Vagina (tissue), 2 donors: ENCODE measurements around the gene LRRFIP1. TPM values are rescaled to one million over a fixed set of nuclear protein-coding genes. Genes with fewer than 3 reads are reported as not detected.

Source experiments
- DNase-seq, 2 donors: peaks; one replicate each; pipeline ENCODE4 v3.0.0-alpha.2; 2017; ENCODE audit errors: extremely low spot score in 2 of 2
- H3K27ac ChIP-seq: fragments of 200-600 bp; sonication (generic); one replicate; pipeline ENCODE4 v1.5.1; 2019
- H3K27me3 ChIP-seq: fragments of 200-600 bp; sonication (generic); one replicate; pipeline ENCODE4 v1.5.1; 2019
- H3K36me3 ChIP-seq, 2 donors: fragments of 200-600 bp; sonication (generic); one replicate each; pipeline ENCODE4 v1.5.1; 2017 to 2019
- H3K4me1 ChIP-seq: fragments of 200-600 bp; sonication (generic); one replicate; pipeline ENCODE4 v1.5.1; 2019
- H3K4me3 ChIP-seq, 2 donors: fragments of 200-600 bp; sonication (generic); 1 replicate in 1 of 2; 2 replicates in 1 of 2; pipeline ENCODE4 v1.5.1; 2016 to 2019
- H3K9me3 ChIP-seq: fragments of 200-600 bp; sonication (generic); one replicate; pipeline ENCODE4 v1.5.1; 2019
- POLR2A ChIP-seq, 2 donors: fragments of 450-650 bp; IDR thresholded peaks; one replicate each; pipeline ENCODE4 v1.6.1; 2017; ENCODE audit warnings: antibody characterized with exemption in 2 of 2, mild to moderate bottlenecking in 2 of 2, moderate library complexity in 2 of 2
- POLR2AphosphoS5 ChIP-seq, 2 donors: sonication (generic); formaldehyde crosslinking; IDR thresholded peaks; one replicate each; pipeline ENCODE4 v1.9.0; 2017; ENCODE audit warnings: antibody characterized with exemption in 2 of 2, mild to moderate bottlenecking in 2 of 2, low read depth in 1 of 2; ENCODE audit not compliant: insufficient read depth in 1 of 2
- intact Hi-C: fragments of 100-400 bp; cut with DNase I; formaldehyde crosslinking; loops from one replicate; pipeline ENCODE4 v1.15.1; 2023
- total RNA-seq: library from RNA; depleted of rRNA; stranded (reverse); fragments of >200 nt; gene quantifications from one replicate; pipeline ENCODE4 v1.2.3, GENCODE V29; 2016
- TF ChIP-seq, protein P1 (sequence below), 3 experiments: fragments of 450-650 bp in 2 of 3; fragments of 200-600 bp in 1 of 3; sonication (generic) in 1 of 3; IDR thresholded peaks; one replicate each; pipeline ENCODE4 v1.5.1; 2017 to 2019; ENCODE audit warnings: antibody characterized with exemption in 3 of 3, mild to moderate bottlenecking in 2 of 3, moderate library complexity in 2 of 3

Gene LRRFIP1
- total RNA-seq, 1 donor from 2014 or later, result 132 TPM

DNA sequence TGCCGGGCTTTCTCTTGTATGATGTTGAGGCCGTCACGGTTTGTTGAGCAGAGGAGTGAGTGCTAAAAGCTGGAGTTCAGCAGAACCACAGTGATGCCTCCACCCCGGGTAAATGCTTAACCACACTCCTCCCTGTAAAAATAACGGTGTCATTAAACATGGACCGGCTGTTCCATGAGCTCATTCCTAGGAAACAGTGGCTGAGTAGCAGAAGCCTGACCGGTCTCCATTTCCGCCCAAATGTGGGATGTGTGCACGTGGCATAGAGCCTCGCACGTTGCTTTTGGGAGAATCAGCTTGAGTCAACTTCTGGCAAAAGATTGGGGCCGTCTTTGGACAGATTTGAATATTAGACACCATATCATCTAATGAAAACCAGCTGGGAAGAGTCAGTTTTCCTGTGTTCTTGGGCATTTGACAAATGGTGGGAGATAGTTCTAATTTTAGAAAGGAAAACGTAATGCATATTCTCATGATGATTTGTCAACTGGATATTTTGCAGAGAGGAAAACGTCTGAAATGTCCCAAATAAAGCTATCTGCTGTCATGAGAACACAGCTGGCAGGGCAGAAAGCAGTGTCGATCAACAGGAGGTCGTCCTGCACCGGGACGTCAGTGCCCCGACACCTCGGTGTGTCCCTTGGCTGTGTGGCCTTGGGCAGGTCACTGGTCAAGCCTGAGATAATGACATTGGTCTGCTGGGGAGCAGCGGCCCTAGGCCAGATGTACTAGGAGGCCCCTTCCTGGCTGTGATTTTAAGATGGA is 42.4 kb downstream of the LRRFIP1 start:
- Histone ChIP-seq H3K4me1 (peaks cover 39% of the 10 kb centered on the region), H3K9me3 (no peaks in the 10 kb centered on the region), H3K36me3 (no peaks in the 10 kb centered on the region), H3K4me3 (peak overlapping the region in 1 of 2 donors; percentile 4), H3K27me3 (no peaks in the 10 kb centered on the region), H3K27ac (peak overlapping the region; percentile 90)
- DNase-seq, result no peak
- intact Hi-C loops, result no loop called here
- peak; percentile 85 to 88 for TF ChIP-seq POLR2AphosphoS5 (IDR thresholded peaks at IDR 0.05; ENCODE audit: insufficient read depth in 1 of 2, low read depth in 1 of 2)
- no peak for TF ChIP-seq POLR2A (IDR thresholded peaks at IDR 0.05)

DNA sequence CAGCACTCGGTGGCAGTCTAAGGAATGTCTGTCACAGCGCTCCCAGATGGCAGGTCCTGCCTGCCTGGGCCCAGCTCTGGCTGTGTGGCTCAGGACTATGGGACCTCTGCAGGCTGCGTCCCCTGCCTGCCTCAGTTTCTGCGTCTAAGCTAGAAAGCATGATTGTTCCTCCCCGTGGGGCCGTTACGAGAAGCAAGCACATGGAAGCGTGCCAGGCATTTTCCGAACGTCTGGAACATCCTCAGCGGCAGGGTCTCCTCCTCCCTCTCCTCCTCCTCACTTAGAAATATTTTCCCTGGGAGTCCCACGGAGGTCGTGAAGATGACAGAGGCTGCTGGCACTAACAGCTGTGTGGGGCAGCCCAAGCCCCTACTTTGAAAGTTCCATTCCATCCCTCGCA is 43.3 kb downstream of the LRRFIP1 start:
- DNase-seq, result no peak
- peak overlapping the region; percentile 90 for H3K27ac ChIP-seq
- H3K27me3 ChIP-seq, result no peaks in the 10 kb centered on the region
- intact Hi-C loops, result no loop called here
- H3K4me1 ChIP-seq, result peaks cover 48% of the 10 kb centered on the region
- TF ChIP-seq, protein P1, sequence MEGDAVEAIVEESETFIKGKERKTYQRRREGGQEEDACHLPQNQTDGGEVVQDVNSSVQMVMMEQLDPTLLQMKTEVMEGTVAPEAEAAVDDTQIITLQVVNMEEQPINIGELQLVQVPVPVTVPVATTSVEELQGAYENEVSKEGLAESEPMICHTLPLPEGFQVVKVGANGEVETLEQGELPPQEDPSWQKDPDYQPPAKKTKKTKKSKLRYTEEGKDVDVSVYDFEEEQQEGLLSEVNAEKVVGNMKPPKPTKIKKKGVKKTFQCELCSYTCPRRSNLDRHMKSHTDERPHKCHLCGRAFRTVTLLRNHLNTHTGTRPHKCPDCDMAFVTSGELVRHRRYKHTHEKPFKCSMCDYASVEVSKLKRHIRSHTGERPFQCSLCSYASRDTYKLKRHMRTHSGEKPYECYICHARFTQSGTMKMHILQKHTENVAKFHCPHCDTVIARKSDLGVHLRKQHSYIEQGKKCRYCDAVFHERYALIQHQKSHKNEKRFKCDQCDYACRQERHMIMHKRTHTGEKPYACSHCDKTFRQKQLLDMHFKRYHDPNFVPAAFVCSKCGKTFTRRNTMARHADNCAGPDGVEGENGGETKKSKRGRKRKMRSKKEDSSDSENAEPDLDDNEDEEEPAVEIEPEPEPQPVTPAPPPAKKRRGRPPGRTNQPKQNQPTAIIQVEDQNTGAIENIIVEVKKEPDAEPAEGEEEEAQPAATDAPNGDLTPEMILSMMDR (IDR thresholded peaks at IDR 0.05), result no peak
- no peaks in the 10 kb centered on the region for H3K9me3 ChIP-seq
- H3K36me3 ChIP-seq, result no peaks in the 10 kb centered on the region
- peak overlapping the region in 1 of 2 donors; percentile 4 for H3K4me3 ChIP-seq

DNA sequence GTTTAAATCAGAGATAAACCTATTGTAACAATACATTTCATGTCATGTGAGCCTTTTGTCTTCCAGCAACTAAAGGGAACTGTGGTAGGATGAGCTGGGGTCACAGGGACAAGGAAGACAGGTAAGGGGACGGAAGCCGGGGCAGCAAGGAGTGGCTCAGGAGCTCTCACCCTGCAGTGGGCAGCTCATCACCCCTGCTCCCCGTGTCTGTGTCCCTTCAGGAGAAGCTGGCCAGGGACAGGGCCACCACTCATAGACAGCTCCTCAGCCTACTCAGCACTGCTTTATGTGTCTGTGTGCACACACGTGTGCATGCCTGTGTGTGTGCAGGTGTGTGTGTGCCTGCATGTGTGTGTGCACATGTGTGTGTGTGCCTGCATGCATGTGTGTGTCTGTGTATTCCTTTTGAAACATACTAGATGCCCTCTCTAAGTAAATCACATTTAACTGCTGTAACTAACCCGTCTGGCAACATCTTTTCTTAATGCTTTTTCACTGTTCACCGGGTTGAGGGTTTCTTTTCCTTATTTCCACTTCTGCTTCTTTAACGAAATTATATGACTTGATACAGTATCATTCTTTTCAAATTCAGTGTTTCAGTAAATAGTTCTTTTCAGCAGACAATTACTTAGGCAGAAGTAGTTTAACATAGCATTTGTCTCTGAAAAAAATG is 44.2 kb downstream of the LRRFIP1 start:
- Histone ChIP-seq H3K4me1 (peaks cover 53% of the 10 kb centered on the region), H3K27me3 (no peaks in the 10 kb centered on the region), H3K27ac (peak overlapping the region; percentile 90), H3K9me3 (no peaks in the 10 kb centered on the region), H3K4me3 (no peak overlapping the region), H3K36me3 (no peaks in the 10 kb centered on the region)
- DNase-seq, result no peak
- TF ChIP-seq POLR2A (IDR thresholded peaks at IDR 0.05) (no peak), POLR2AphosphoS5 (IDR thresholded peaks at IDR 0.05; ENCODE audit: insufficient read depth in 1 of 2, low read depth in 1 of 2) (no peak)
- TF ChIP-seq, protein P1 (IDR thresholded peaks at IDR 0.05), result no peak
- intact Hi-C loops, result no loop called here

DNA sequence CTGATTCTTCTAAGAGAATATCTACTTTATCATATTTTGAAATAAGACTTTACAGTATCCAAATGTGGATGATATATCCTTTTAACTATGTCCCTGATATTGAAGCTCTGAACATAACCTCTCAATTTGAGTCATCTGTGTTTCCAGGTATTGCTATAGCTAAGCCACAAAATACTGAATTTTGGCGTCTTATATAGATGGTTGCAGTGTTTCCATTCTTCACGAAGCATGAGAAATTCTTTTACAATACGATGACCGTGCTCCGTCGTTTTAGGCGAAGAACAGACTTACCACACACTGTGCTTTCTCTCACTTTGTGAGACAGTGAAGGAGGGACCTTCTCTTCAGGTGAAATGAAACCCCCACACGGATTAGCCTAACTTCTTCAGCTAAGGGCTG is 45.3 kb downstream of the LRRFIP1 start:
- no peak overlapping the region for H3K27ac ChIP-seq
- H3K27me3 ChIP-seq, result no peaks in the 10 kb centered on the region
- peaks cover 59% of the 10 kb centered on the region for H3K4me1 ChIP-seq
- intact Hi-C loops, result no loop called here
- H3K9me3 ChIP-seq, result no peaks in the 10 kb centered on the region
- no peak for TF ChIP-seq POLR2AphosphoS5 (IDR thresholded peaks at IDR 0.05; ENCODE audit: insufficient read depth in 1 of 2, low read depth in 1 of 2)
- no peak for TF ChIP-seq POLR2A (IDR thresholded peaks at IDR 0.05)
- TF ChIP-seq, protein P1 (IDR thresholded peaks at IDR 0.05), result no peak
- DNase-seq, result no peak
- H3K36me3 ChIP-seq, result no peaks in the 10 kb centered on the region
- no peak overlapping the region for H3K4me3 ChIP-seq

DNA sequence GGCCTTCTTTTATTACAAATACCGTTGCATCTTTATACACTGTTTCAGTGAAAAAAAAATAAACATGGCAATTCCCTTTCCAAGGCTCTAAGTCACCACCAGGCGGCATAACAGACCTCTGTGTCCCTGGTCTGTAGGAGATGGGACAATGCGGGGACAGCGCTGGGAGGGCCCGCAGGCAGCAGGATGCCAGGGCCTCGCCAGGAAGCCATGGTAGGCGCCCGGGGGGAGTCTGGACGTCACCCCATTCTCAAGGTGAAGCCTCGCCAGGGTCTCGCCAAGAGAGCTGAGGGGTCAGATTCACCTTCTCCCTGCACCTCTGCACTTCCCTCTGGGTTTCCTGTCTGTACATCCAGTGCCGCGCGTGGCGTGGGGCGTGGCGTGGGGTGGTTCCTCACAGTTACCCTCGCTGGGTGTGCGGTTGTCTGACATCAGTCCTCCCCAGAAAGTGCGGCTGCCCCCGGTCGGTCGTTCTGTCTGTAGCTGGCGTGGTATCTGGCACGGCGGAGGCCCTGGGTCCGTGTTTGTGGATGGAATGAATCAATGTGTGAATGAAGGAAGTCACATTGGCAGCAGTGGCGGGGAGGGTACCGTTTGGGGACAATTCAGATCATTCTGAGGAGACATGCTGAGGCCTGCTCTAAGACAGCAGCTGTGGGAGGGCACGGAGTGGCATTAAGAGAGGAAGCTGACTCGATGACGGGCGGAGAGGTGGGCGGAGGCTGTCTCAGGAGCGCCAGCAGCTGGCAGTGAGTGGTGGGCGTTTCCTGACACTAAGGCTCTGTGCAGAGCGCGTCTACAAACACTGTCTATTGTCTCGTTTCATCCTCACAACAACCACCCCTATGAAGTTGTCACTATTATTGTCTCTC is 46.0 kb downstream of the LRRFIP1 start:
- intact Hi-C loops, result no loop called here
- Histone ChIP-seq H3K36me3 (no peaks in the 10 kb centered on the region), H3K27me3 (no peaks in the 10 kb centered on the region), H3K27ac (peak overlapping the region; percentile 79), H3K4me3 (peak overlapping the region; percentile 21 to 29), H3K4me1 (peaks cover 65% of the 10 kb centered on the region), H3K9me3 (no peaks in the 10 kb centered on the region)
- peak in 1 of 2 donors; percentile 87 for DNase-seq
- no peak for TF ChIP-seq POLR2A (IDR thresholded peaks at IDR 0.05)
- TF ChIP-seq, protein P1 (IDR thresholded peaks at IDR 0.05), result peak; percentile 40 to 78 (median 71)
- peak; percentile 8 to 64 for TF ChIP-seq POLR2AphosphoS5 (IDR thresholded peaks at IDR 0.05; ENCODE audit: insufficient read depth in 1 of 2, low read depth in 1 of 2)
